C4-2B (cell line): Measurements from ENCODE around the gene LMF1.

Experiments used
- CTCF ChIP-seq: fragments of 450-650 bp; conservative IDR thresholded peaks from 2 replicates; pipeline ENCODE4 v1.5.1; 2017; ENCODE audit warnings: mild to moderate bottlenecking
- ZFX ChIP-seq: fragments of 450-650 bp; IDR thresholded peaks from 2 replicates; pipeline ENCODE4 v1.6.1; 2017

GRCh38 chr16:938752-939151, 32.0 kb downstream of the LMF1 start:
- no peak for TF ChIP-seq CTCF
- TF ChIP-seq ZFX = no peak
